Measurements from ENCODE around the gene PDE3A. TPM values are rescaled to one million over a fixed set of nuclear protein-coding genes. Genes with fewer than 3 reads are reported as not detected.

Gene PDE3A
- polyA plus RNA-seq, 1 of the 3 experiments (the other 2 are of a cell fraction) = 0.67 TPM

DNA sequence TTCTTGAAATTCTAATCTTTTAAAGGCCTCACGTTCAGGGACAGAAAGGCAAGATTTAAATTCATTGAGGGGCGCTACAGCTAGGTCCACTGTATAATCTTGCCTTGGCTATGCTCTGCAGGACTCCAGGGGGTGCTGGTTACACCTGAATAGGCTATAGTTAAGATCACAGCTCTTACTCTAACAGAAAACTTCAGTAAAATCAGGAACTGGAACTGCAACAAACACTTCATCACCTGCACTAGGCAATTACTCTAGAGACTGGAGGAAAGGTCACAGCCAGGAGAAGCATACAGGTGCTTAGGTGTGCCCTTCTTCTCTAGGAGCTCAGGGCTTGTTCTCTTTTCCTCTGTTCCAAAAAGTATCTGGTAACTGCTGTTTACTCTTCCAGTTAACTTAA lies 347.7 kb downstream of the PDE3A start:
- Histone ChIP-seq H4K20me1 (ENCODE audit: insufficient read depth) (no peaks in the 10 kb centered on the region), H3K4me3 (ENCODE audit: low read depth in 2 of 2, low read length in 1 of 2) (no peak overlapping the region), H3K9me3 (no peaks in the 10 kb centered on the region), H3K27ac (ENCODE audit: low read depth in 2 of 2, low read length in 1 of 2) (no peak overlapping the region), H3K79me2 (ENCODE audit: insufficient read depth) (no peaks in the 10 kb centered on the region), H3K4me2 (no peak overlapping the region), H3K9me2 (no peaks in the 10 kb centered on the region), H3F3A (replicated peaks; ENCODE audit: insufficient read depth) (no peaks in the 10 kb centered on the region), H3K27me3 (ENCODE audit: insufficient read depth) (no peaks in the 10 kb centered on the region), H3K4me1 (ENCODE audit: control insufficient read depth in 1 of 2, insufficient read depth in 2 of 2, low read depth in 1 of 2, low read length in 1 of 2) (no peaks in the 10 kb centered on the region), H3K36me3 (replicated peaks in 1 of 2; ENCODE audit: control insufficient read depth in 1 of 2, insufficient read depth in 2 of 2, low read length in 1 of 2) (no peaks in the 10 kb centered on the region), H3K9ac (no peak overlapping the region), H2AFZ (ENCODE audit: low read depth) (no peak overlapping the region)
- POLR2A ChIA-PET = no interaction called here
- CTCF ChIA-PET = interaction anchor here (0.9 to 1.0 kb wide), 2 partner anchors 9 to 1427 kb away, joined by 3 read pairs; no protein-coding TSS in a partner anchor
- TF ChIP-seq, protein P1, sequence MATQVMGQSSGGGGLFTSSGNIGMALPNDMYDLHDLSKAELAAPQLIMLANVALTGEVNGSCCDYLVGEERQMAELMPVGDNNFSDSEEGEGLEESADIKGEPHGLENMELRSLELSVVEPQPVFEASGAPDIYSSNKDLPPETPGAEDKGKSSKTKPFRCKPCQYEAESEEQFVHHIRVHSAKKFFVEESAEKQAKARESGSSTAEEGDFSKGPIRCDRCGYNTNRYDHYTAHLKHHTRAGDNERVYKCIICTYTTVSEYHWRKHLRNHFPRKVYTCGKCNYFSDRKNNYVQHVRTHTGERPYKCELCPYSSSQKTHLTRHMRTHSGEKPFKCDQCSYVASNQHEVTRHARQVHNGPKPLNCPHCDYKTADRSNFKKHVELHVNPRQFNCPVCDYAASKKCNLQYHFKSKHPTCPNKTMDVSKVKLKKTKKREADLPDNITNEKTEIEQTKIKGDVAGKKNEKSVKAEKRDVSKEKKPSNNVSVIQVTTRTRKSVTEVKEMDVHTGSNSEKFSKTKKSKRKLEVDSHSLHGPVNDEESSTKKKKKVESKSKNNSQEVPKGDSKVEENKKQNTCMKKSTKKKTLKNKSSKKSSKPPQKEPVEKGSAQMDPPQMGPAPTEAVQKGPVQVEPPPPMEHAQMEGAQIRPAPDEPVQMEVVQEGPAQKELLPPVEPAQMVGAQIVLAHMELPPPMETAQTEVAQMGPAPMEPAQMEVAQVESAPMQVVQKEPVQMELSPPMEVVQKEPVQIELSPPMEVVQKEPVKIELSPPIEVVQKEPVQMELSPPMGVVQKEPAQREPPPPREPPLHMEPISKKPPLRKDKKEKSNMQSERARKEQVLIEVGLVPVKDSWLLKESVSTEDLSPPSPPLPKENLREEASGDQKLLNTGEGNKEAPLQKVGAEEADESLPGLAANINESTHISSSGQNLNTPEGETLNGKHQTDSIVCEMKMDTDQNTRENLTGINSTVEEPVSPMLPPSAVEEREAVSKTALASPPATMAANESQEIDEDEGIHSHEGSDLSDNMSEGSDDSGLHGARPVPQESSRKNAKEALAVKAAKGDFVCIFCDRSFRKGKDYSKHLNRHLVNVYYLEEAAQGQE (IDR thresholded peaks at IDR 0.05; ENCODE audit: low read depth, low read length) = no peak
- TF ChIP-seq FOXJ3 (CRISPR knock-in tag; IDR thresholded peaks at IDR 0.05) = no peak
- TF ChIP-seq, protein P2, sequence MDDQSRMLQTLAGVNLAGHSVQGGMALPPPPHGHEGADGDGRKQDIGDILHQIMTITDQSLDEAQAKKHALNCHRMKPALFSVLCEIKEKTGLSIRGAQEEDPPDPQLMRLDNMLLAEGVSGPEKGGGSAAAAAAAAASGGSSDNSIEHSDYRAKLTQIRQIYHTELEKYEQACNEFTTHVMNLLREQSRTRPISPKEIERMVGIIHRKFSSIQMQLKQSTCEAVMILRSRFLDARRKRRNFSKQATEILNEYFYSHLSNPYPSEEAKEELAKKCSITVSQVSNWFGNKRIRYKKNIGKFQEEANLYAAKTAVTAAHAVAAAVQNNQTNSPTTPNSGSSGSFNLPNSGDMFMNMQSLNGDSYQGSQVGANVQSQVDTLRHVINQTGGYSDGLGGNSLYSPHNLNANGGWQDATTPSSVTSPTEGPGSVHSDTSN (IDR thresholded peaks at IDR 0.05) = no peak
- no peak for TF ChIP-seq TEAD4 (IDR thresholded peaks at IDR 0.05; ENCODE audit: borderline replicate concordance, insufficient read depth)
- no peak for TF ChIP-seq CHD2 (IDR thresholded peaks at IDR 0.05; ENCODE audit: low read length, partially characterized antibody)
- 26% methylated on average over 2 of the region's 2 CpGs for WGBS (ENCODE audit: low lambda C conversion rate)
- DNase-seq = no peak

DNA sequence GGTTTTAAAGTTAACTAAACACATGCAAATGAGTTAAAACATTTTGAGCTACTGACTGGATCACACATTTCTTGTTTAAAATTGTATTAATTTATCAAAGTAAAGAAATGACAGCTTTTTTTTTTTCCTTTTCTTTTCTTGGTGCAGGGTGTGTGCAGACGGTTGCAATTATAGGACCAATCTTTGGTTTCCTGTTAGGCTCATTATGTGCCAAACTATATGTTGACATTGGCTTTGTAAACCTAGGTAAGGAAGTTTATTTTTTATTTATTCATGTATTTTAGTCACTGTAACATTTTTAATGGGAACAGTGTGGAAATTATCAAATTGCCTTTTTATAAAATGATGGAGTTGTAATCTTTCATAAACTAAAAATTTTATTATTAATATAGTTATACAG lies 348.6 kb downstream of the PDE3A start:
- POLR2A ChIA-PET = no interaction called here
- WGBS (ENCODE audit: low lambda C conversion rate) = 53% methylated on average over 1 of the region's 1 CpG
- Histone ChIP-seq H3K36me3 (replicated peaks in 1 of 2; ENCODE audit: control insufficient read depth in 1 of 2, insufficient read depth in 2 of 2, low read length in 1 of 2) (no peaks in the 10 kb centered on the region), H3K27ac (ENCODE audit: low read depth in 2 of 2, low read length in 1 of 2) (no peak overlapping the region), H3K9ac (no peak overlapping the region), H4K20me1 (ENCODE audit: insufficient read depth) (no peaks in the 10 kb centered on the region), H3K79me2 (ENCODE audit: insufficient read depth) (no peaks in the 10 kb centered on the region), H3K4me1 (ENCODE audit: control insufficient read depth in 1 of 2, insufficient read depth in 2 of 2, low read depth in 1 of 2, low read length in 1 of 2) (no peaks in the 10 kb centered on the region), H2AFZ (ENCODE audit: low read depth) (no peak overlapping the region), H3K4me3 (ENCODE audit: low read depth in 2 of 2, low read length in 1 of 2) (no peak overlapping the region), H3K9me2 (no peaks in the 10 kb centered on the region), H3K9me3 (no peaks in the 10 kb centered on the region), H3F3A (replicated peaks; ENCODE audit: insufficient read depth) (no peaks in the 10 kb centered on the region), H3K27me3 (ENCODE audit: insufficient read depth) (no peaks in the 10 kb centered on the region), H3K4me2 (no peak overlapping the region)
- CTCF ChIA-PET = interaction anchor here (1.0 kb wide), 1 partner anchor 13 kb away, joined by 3 read pairs; no protein-coding TSS in a partner anchor
- no peak for DNase-seq
- TF ChIP-seq NFIC (IDR thresholded peaks at IDR 0.05; ENCODE audit: borderline replicate concordance) = no peak
- TF ChIP-seq GATA2 (CRISPR knock-in tag; IDR thresholded peaks at IDR 0.05) = no peak
- no peak for TF ChIP-seq TCF12 (IDR thresholded peaks at IDR 0.05)
- no peak for TF ChIP-seq RAD21 (IDR thresholded peaks at IDR 0.05; ENCODE audit: low read length)
- TF ChIP-seq, protein P3, sequence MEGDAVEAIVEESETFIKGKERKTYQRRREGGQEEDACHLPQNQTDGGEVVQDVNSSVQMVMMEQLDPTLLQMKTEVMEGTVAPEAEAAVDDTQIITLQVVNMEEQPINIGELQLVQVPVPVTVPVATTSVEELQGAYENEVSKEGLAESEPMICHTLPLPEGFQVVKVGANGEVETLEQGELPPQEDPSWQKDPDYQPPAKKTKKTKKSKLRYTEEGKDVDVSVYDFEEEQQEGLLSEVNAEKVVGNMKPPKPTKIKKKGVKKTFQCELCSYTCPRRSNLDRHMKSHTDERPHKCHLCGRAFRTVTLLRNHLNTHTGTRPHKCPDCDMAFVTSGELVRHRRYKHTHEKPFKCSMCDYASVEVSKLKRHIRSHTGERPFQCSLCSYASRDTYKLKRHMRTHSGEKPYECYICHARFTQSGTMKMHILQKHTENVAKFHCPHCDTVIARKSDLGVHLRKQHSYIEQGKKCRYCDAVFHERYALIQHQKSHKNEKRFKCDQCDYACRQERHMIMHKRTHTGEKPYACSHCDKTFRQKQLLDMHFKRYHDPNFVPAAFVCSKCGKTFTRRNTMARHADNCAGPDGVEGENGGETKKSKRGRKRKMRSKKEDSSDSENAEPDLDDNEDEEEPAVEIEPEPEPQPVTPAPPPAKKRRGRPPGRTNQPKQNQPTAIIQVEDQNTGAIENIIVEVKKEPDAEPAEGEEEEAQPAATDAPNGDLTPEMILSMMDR (IDR thresholded peaks at IDR 0.05) = no peak
- TF ChIP-seq, protein P1 (IDR thresholded peaks at IDR 0.05; ENCODE audit: low read depth, low read length) = no peak
- TF ChIP-seq JUND (IDR thresholded peaks at IDR 0.05) = no peak
- TF ChIP-seq, protein P4, sequence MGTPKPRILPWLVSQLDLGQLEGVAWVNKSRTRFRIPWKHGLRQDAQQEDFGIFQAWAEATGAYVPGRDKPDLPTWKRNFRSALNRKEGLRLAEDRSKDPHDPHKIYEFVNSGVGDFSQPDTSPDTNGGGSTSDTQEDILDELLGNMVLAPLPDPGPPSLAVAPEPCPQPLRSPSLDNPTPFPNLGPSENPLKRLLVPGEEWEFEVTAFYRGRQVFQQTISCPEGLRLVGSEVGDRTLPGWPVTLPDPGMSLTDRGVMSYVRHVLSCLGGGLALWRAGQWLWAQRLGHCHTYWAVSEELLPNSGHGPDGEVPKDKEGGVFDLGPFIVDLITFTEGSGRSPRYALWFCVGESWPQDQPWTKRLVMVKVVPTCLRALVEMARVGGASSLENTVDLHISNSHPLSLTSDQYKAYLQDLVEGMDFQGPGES (IDR thresholded peaks at IDR 0.05; ENCODE audit: low read depth, low read length) = no peak
- TF ChIP-seq, protein P5, sequence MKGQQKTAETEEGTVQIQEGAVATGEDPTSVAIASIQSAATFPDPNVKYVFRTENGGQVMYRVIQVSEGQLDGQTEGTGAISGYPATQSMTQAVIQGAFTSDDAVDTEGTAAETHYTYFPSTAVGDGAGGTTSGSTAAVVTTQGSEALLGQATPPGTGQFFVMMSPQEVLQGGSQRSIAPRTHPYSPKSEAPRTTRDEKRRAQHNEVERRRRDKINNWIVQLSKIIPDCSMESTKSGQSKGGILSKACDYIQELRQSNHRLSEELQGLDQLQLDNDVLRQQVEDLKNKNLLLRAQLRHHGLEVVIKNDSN (IDR thresholded peaks at IDR 0.05; ENCODE audit: borderline replicate concordance, low read depth) = no peak

Measured in SK-N-SH (cell line).